Astrocyte (in vitro differentiated cells and primary cell): Measurements from ENCODE around the gene WDR5. TPM values are rescaled to one million over a fixed set of nuclear protein-coding genes. Genes with fewer than 3 reads are reported as not detected.

Experiments
- DNase-seq: peaks from one replicate; pipeline ENCODE4 v3.0.0-alpha.2; 2010; ENCODE audit warnings: low read depth
- FAIRE-seq: peaks from 2 replicates; lab custom pipeline; 2011; peaks lifted over from hg19 to GRCh38; lab: Jason Lieb, UNC
- H2AFZ ChIP-seq: 2 replicates; pipeline ENCODE4 v1.6.0; 2012; ENCODE audit warnings: low read depth, low read length, inconsistent platforms
- H3K27ac ChIP-seq: 2 replicates; pipeline ENCODE4 v1.5.1; 2011; ENCODE audit warnings: low read depth, low read length, inconsistent platforms
- H3K27me3 ChIP-seq: 2 replicates; pipeline ENCODE4 v1.6.0; 2011; ENCODE audit warnings: low read length, inconsistent platforms; ENCODE audit not compliant: insufficient read depth
- H3K36me3 ChIP-seq: 2 replicates; pipeline ENCODE4 v1.5.1; 2011; ENCODE audit warnings: low read length, inconsistent platforms; ENCODE audit not compliant: insufficient read depth
- H3K4me1 ChIP-seq: 2 replicates; pipeline ENCODE4 v1.5.1; 2011; ENCODE audit warnings: low read length, inconsistent platforms; ENCODE audit not compliant: insufficient read depth
- H3K4me2 ChIP-seq: 2 replicates; pipeline ENCODE4 v1.6.0; 2012; ENCODE audit warnings: low read length, inconsistent platforms
- H3K4me3 ChIP-seq: 2 replicates; pipeline ENCODE4 v1.5.1; 2011; ENCODE audit warnings: low read depth, mild to moderate bottlenecking, low read length, inconsistent platforms; ENCODE audit not compliant: insufficient read depth
- H3K79me2 ChIP-seq: 2 replicates; pipeline ENCODE4 v1.6.0; 2012; ENCODE audit warnings: mild to moderate bottlenecking, low read length, inconsistent platforms; ENCODE audit not compliant: insufficient read depth
- H3K9ac ChIP-seq: 2 replicates; pipeline ENCODE4 v1.6.0; 2012; ENCODE audit warnings: mild to moderate bottlenecking, low read length, inconsistent platforms
- H3K9me3 ChIP-seq: 2 replicates; pipeline ENCODE4 v1.5.1; 2012; ENCODE audit warnings: low read depth, mild to moderate bottlenecking, low read length, inconsistent platforms; ENCODE audit not compliant: insufficient read depth
- H4K20me1 ChIP-seq: 2 replicates; pipeline ENCODE4 v1.6.0; 2012; ENCODE audit warnings: low read length, inconsistent platforms; ENCODE audit not compliant: insufficient read depth
- H3K27ac Mint-ChIP-seq: one replicate; pipeline ENCODE4 v1.8.0; 2021; ENCODE audit warnings: mild to moderate bottlenecking, mixed read lengths; ENCODE audit not compliant: unreplicated experiment
- H3K27me3 Mint-ChIP-seq: one replicate; pipeline ENCODE4 v1.8.0; 2021; ENCODE audit warnings: low read depth, mixed read lengths; ENCODE audit not compliant: unreplicated experiment
- H3K36me3 Mint-ChIP-seq: one replicate; pipeline ENCODE4 v1.8.0; 2021; ENCODE audit warnings: low read depth, mixed read lengths; ENCODE audit not compliant: unreplicated experiment
- H3K4me1 Mint-ChIP-seq: one replicate; pipeline ENCODE4 v1.8.0; 2021; ENCODE audit warnings: low read depth, mixed read lengths; ENCODE audit not compliant: unreplicated experiment
- H3K4me3 Mint-ChIP-seq: one replicate; pipeline ENCODE4 v1.8.0; 2021; ENCODE audit warnings: mild to moderate bottlenecking, moderate library complexity, mixed read lengths; ENCODE audit not compliant: unreplicated experiment
- H3K9me3 Mint-ChIP-seq: one replicate; pipeline ENCODE4 v1.8.0; 2021; ENCODE audit warnings: mild to moderate bottlenecking, mixed read lengths; ENCODE audit not compliant: unreplicated experiment
- EZH2 ChIP-seq: IDR thresholded peaks from 2 replicates; pipeline ENCODE4 v1.6.1; 2012; ENCODE audit warnings: mild to moderate bottlenecking, low read length, inconsistent platforms; ENCODE audit not compliant: insufficient read depth
- total RNA-seq: library from RNA; stranded (reverse); gene quantifications from 2 replicates; pipeline ENCODE4 v1.2.1, GENCODE V29; 2021
- TF ChIP-seq, protein P1 (sequence below): IDR thresholded peaks from 2 replicates; pipeline ENCODE4 v1.5.1; 2011; ENCODE audit warnings: low read depth, mild to moderate bottlenecking, inconsistent platforms, low read length, moderate library complexity; ENCODE audit not compliant: insufficient read depth

The WDR5 gene
- total RNA-seq, 1 donor from 2014 or later, result 28.1 TPM

DNA sequence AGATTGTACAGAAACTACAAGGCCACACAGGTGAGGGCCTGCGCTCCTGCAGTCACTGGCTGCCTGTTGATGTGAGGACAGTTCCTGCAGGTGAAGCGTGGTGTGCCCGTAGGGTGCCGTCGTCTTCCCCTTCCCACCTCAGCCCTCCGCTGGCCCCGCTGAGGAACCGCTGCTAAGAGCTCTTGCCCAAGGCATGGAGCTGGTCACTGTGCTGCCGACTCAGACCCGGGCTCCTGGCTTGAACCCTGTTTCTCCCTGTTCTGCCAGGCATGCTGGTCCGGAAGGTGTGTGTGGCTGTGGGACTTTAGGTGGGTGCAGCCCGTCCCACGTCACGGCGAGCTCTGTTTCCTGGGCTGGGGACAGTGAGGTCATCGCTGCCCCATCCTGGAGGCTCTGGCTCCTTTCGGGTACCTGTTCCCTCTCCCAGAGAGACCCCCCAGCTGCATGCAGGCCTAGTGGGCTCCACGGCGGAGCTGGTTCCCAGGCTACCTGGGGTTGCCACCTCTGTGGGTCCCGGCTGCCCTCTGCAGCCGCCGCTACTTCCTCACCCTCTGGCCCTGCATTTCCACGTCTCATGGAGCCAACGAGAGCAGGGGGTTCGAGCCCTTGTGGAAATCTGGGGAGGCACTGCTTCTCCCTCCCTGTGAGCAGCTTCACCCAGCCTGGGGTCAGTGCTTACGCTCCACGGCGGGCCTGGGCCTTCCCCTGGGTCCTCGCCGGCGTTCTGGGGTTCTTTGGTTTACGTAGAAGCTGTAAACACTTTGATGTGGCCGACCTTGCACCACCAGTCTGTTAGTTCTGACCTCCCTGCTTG, 20.9 kb downstream of the WDR5 start:
- DNase-seq (no peak), FAIRE-seq (no peak)
- no peak overlapping the region for H2AFZ ChIP-seq
- H3K9me3 Mint-ChIP-seq, result no peaks in the 10 kb centered on the region
- no peak overlapping the region for H3K27ac Mint-ChIP-seq
- no peaks in the 10 kb centered on the region for H3K27me3 Mint-ChIP-seq
- H3K27ac ChIP-seq, result no peak overlapping the region
- no peaks in the 10 kb centered on the region for H3K4me1 ChIP-seq
- H3K4me1 Mint-ChIP-seq, result no peaks in the 10 kb centered on the region
- H3K4me3 ChIP-seq, result no peak overlapping the region
- no peak overlapping the region for H3K4me2 ChIP-seq
- no peak for TF ChIP-seq EZH2
- TF ChIP-seq, protein P1, sequence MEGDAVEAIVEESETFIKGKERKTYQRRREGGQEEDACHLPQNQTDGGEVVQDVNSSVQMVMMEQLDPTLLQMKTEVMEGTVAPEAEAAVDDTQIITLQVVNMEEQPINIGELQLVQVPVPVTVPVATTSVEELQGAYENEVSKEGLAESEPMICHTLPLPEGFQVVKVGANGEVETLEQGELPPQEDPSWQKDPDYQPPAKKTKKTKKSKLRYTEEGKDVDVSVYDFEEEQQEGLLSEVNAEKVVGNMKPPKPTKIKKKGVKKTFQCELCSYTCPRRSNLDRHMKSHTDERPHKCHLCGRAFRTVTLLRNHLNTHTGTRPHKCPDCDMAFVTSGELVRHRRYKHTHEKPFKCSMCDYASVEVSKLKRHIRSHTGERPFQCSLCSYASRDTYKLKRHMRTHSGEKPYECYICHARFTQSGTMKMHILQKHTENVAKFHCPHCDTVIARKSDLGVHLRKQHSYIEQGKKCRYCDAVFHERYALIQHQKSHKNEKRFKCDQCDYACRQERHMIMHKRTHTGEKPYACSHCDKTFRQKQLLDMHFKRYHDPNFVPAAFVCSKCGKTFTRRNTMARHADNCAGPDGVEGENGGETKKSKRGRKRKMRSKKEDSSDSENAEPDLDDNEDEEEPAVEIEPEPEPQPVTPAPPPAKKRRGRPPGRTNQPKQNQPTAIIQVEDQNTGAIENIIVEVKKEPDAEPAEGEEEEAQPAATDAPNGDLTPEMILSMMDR, result no peak
- H3K36me3 Mint-ChIP-seq, result peaks cover 19% of the 10 kb centered on the region
- peaks cover 24% of the 10 kb centered on the region for H4K20me1 ChIP-seq
- H3K79me2 ChIP-seq, result peaks cover 8% of the 10 kb centered on the region
- H3K4me3 Mint-ChIP-seq, result no peak overlapping the region
- no peaks in the 10 kb centered on the region for H3K27me3 ChIP-seq
- H3K9me3 ChIP-seq, result no peaks in the 10 kb centered on the region
- H3K9ac ChIP-seq, result no peak overlapping the region
- H3K36me3 ChIP-seq, result peaks cover 30% of the 10 kb centered on the region

DNA sequence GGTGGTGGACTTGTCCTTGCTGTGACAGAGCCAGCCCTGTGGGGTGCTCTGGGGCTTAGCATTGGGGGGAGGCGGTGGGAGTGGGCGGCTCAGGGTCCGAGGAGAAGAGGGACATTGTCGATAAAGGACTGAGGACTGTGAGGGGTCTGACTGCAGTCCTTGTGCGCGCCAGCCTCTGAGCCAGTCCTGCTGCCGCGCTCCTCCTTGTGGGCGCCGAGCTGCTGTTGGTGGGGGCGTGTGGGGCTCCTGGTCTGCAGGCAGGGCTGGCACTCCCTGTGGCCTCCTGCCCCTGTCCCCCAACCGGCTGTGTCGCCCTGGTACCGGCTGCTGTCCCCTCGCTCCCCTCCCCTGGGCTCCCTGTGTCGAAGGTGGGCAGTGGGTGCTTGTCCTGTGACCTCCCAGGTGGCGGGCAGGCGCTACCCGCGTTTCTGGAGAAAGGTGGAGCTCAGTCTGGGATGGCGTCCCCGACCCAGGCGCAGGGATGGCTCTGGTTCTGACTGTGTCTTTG, 21.6 kb downstream of the WDR5 start:
- TF ChIP-seq EZH2, result no peak
- TF ChIP-seq, protein P1, result no peak
- no peaks in the 10 kb centered on the region for H3K27me3 Mint-ChIP-seq
- Histone ChIP-seq H3K4me1 (no peaks in the 10 kb centered on the region), H3K9me3 (no peaks in the 10 kb centered on the region), H3K4me3 (no peak overlapping the region), H3K36me3 (peaks cover 30% of the 10 kb centered on the region), H3K79me2 (peaks cover 7% of the 10 kb centered on the region), H3K27ac (no peak overlapping the region), H2AFZ (no peak overlapping the region), H3K4me2 (no peak overlapping the region), H4K20me1 (peaks cover 24% of the 10 kb centered on the region), H3K27me3 (no peaks in the 10 kb centered on the region), H3K9ac (no peak overlapping the region)
- H3K27ac Mint-ChIP-seq, result no peak overlapping the region
- no peaks in the 10 kb centered on the region for H3K4me1 Mint-ChIP-seq
- H3K9me3 Mint-ChIP-seq, result no peaks in the 10 kb centered on the region
- H3K36me3 Mint-ChIP-seq, result peaks cover 19% of the 10 kb centered on the region
- DNase-seq (no peak), FAIRE-seq (no peak)
- H3K4me3 Mint-ChIP-seq, result no peak overlapping the region

DNA sequence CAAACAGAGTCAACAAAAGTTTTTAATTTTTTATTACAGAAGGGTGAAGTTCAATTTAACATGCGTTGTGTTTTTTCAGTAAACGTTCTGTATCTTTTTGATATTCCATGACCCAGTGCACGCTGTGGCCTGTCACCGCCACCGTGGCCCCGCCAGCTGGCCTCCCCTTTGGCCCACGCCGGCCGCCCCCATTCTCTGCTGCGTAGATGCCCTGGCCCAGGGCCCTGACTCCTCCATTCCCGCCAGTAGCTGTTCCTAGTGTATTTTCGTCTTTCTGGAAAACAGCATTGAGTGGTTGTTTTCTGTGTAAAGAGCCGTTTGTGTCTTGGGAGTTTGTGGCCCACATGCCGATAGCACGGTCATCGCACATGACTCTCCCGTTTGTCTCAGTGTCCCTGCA, 22.4 kb downstream of the WDR5 start:
- Mint-ChIP-seq H3K36me3 (peaks cover 18% of the 10 kb centered on the region), H3K4me1 (no peaks in the 10 kb centered on the region)
- H3K4me1 ChIP-seq, result peaks cover 2% of the 10 kb centered on the region

More for the DNA sequence above, 22.4 kb downstream of the WDR5 start:
- TF ChIP-seq EZH2, result no peak
- TF ChIP-seq, protein P1, result no peak
- Histone ChIP-seq H4K20me1 (peaks cover 20% of the 10 kb centered on the region), H3K9ac (no peak overlapping the region), H3K27ac (no peak overlapping the region), H3K4me2 (no peak overlapping the region), H3K79me2 (peaks cover 4% of the 10 kb centered on the region), H3K36me3 (peaks cover 24% of the 10 kb centered on the region), H3K27me3 (no peaks in the 10 kb centered on the region), H3K9me3 (no peaks in the 10 kb centered on the region), H3K4me3 (no peak overlapping the region), H2AFZ (no peak overlapping the region)
- Mint-ChIP-seq H3K9me3 (no peaks in the 10 kb centered on the region), H3K27ac (no peak overlapping the region), H3K27me3 (no peaks in the 10 kb centered on the region), H3K4me3 (no peak overlapping the region)
- no peak for DNase-seq
- no peak for FAIRE-seq
